IMR-90 (cell line): ENCODE measurements around the gene PLD3. TPM values are rescaled to one million over a fixed set of nuclear protein-coding genes. Genes with fewer than 3 reads are reported as not detected.

ENCODE experiments used
- ATAC-seq: fragments of 200-7000 bp; cut with Tn5 transposase; 2 replicates; pipeline ENCODE4 v1.9.1; 2020; ENCODE audit warnings: low read depth, mild to moderate bottlenecking, moderate library complexity
- BruUV-seq: library from RNA; stranded (reverse); fragments of 400-500 nt; replicated peaks from 2 replicates; lab custom pipeline; 2021; lab: Mats Ljungman, UMichigan
- CTCF ChIA-PET: fragments of 300-600 bp; formaldehyde crosslinking; extraction: SDS; loops from one replicate; lab custom pipeline; 2021; ENCODE audit warnings: antibody characterized with exemption; lab: Yijun Ruan, JAX
- POLR2A ChIA-PET: fragments of 300-600 bp; sonication (Branson Sonifier 250); formaldehyde crosslinking; loops from one replicate; lab custom pipeline; 2022; ENCODE audit warnings: antibody characterized with exemption; ENCODE audit not compliant: unreplicated experiment; lab: Charles Lee
- DNase-seq: peaks from one replicate; pipeline ENCODE4 v3.0.0; 2013
- H2AFZ ChIP-seq: replicated peaks from 2 replicates; pipeline ENCODE3; 2013; ENCODE audit warnings: low read length, mild to moderate bottlenecking; ENCODE audit not compliant: poor library complexity
- H2AK5ac ChIP-seq: 2 replicates; pipeline ENCODE4 v1.6.1; 2013; ENCODE audit warnings: low read depth, low read length, inconsistent platforms
- H2AK9ac ChIP-seq: replicated peaks from 2 replicates; pipeline ENCODE3; 2013; ENCODE audit warnings: mild to moderate bottlenecking, low read depth, low read length, moderate library complexity; ENCODE audit not compliant: poor library complexity
- H2BK120ac ChIP-seq: 2 replicates; pipeline ENCODE4 v1.6.1; 2013; ENCODE audit warnings: low read depth, low read length, inconsistent platforms
- H2BK15ac ChIP-seq: 3 replicates; pipeline ENCODE4 v1.6.1; 2013; ENCODE audit warnings: low read depth, low read length, inconsistent platforms
- H2BK20ac ChIP-seq: 2 replicates; pipeline ENCODE4 v1.6.1; 2013; ENCODE audit warnings: low read depth, mild to moderate bottlenecking, inconsistent platforms, low read length, moderate library complexity
- H2BK5ac ChIP-seq: 2 replicates; pipeline ENCODE4 v1.6.1; 2013; ENCODE audit warnings: mild to moderate bottlenecking, low read depth, low read length, inconsistent platforms; ENCODE audit not compliant: poor library complexity, severe bottlenecking
- H3K14ac ChIP-seq: replicated peaks from 2 replicates; pipeline ENCODE4 v1.6.1; 2013; ENCODE audit warnings: low read depth, low read length, inconsistent platforms
- H3K18ac ChIP-seq: 2 replicates; pipeline ENCODE4 v1.6.1; 2013; ENCODE audit warnings: low read depth, low read length, control low read depth
- H3K23ac ChIP-seq: 2 replicates; pipeline ENCODE4 v1.6.1; 2013; ENCODE audit warnings: low read depth, low read length, inconsistent platforms
- H3K27ac ChIP-seq: 2 replicates; pipeline ENCODE4 v1.5.1; 2013; ENCODE audit warnings: mild to moderate bottlenecking, control low read depth, low read length; ENCODE audit not compliant: insufficient read depth
- H3K27me3 ChIP-seq: 2 replicates; pipeline ENCODE4 v1.6.1; 2013; ENCODE audit warnings: low read length; ENCODE audit not compliant: control insufficient read depth, insufficient read depth
- H3K36me3 ChIP-seq: 2 replicates; pipeline ENCODE4 v1.6.1; 2013; ENCODE audit warnings: low read length, mixed read lengths; ENCODE audit not compliant: control insufficient read depth, insufficient read depth
- H3K4ac ChIP-seq: 2 replicates; pipeline ENCODE4 v1.6.1; 2013; ENCODE audit warnings: low read depth, low read length, inconsistent platforms
- H3K4me1 ChIP-seq: 2 replicates; pipeline ENCODE4 v1.6.1; 2013; ENCODE audit warnings: low read length, mixed read lengths; ENCODE audit not compliant: control insufficient read depth, insufficient read depth
- H3K4me2 ChIP-seq: 2 replicates; pipeline ENCODE4 v1.6.1; 2013; ENCODE audit warnings: low read depth, mild to moderate bottlenecking, control low read depth, low read length, moderate library complexity
- H3K4me3 ChIP-seq: 2 replicates; pipeline ENCODE4 v1.5.1; 2013; ENCODE audit warnings: low read depth, mild to moderate bottlenecking, control low read depth, low read length, moderate library complexity; ENCODE audit not compliant: insufficient read depth
- H3K56ac ChIP-seq: 2 replicates; pipeline ENCODE4 v1.6.1; 2013; ENCODE audit warnings: low read length, inconsistent platforms; ENCODE audit not compliant: insufficient read depth; ENCODE audit errors: extremely low read depth
- H3K79me1 ChIP-seq, 2 experiments: 2 replicates each; pipeline ENCODE4 v1.6.1; 2013; ENCODE audit warnings: low read length in 2 of 2, inconsistent platforms in 1 of 2, low read depth in 1 of 2
- H3K9ac ChIP-seq: 2 replicates; pipeline ENCODE4 v1.6.1; 2013; ENCODE audit warnings: low read depth, low read length, control low read depth
- H3K9me1 ChIP-seq: 2 replicates; pipeline ENCODE4 v1.6.1; 2013; ENCODE audit warnings: low read length, inconsistent platforms; ENCODE audit not compliant: insufficient read depth
- H3K9me3 ChIP-seq: 2 replicates; pipeline ENCODE4 v1.6.1; 2013; ENCODE audit warnings: low read length; ENCODE audit not compliant: control insufficient read depth, insufficient read depth
- H4K20me1 ChIP-seq: 2 replicates; pipeline ENCODE4 v1.6.1; 2013; ENCODE audit warnings: low read length, inconsistent platforms; ENCODE audit not compliant: insufficient read depth
- H4K5ac ChIP-seq: 2 replicates; pipeline ENCODE4 v1.6.1; 2013; ENCODE audit warnings: mild to moderate bottlenecking, low read depth, low read length, control low read depth
- H4K8ac ChIP-seq, 2 experiments: 2 replicates each; pipeline ENCODE4 v1.6.1; 2013; ENCODE audit warnings: low read depth in 2 of 2, low read length in 2 of 2, control low read depth in 1 of 2, inconsistent platforms in 1 of 2
- H4K91ac ChIP-seq: 2 replicates; pipeline ENCODE4 v1.6.1; 2013; ENCODE audit warnings: low read depth, low read length, inconsistent platforms; ENCODE audit not compliant: insufficient read depth
- BHLHE40 ChIP-seq: fragments of 150-350 bp; IDR thresholded peaks from 2 replicates; pipeline ENCODE4 v1.6.1; 2016; ENCODE audit warnings: mild to moderate bottlenecking, low read depth, low read length
- CEBPB ChIP-seq: IDR thresholded peaks from 2 replicates; pipeline ENCODE4 v1.6.1; 2012; ENCODE audit warnings: low read depth, low read length, improper control_type of control experiment
- CHD1 ChIP-seq: IDR thresholded peaks from 2 replicates; pipeline ENCODE4 v1.6.1; 2012; ENCODE audit warnings: low read depth, low read length, improper control_type of control experiment
- FOS ChIP-seq: fragments of 150-350 bp; IDR thresholded peaks from 2 replicates; pipeline ENCODE4 v1.6.1; 2016; ENCODE audit warnings: low read depth, low read length
- MAFK ChIP-seq: IDR thresholded peaks from 2 replicates; pipeline ENCODE4 v1.6.1; 2012; ENCODE audit warnings: low read depth, low read length, improper control_type of control experiment
- NFE2L2 ChIP-seq: fragments of 150-350 bp; IDR thresholded peaks from 2 replicates; pipeline ENCODE4 v1.6.1; 2016; ENCODE audit warnings: low read depth, mild to moderate bottlenecking, low read length
- POLR2A ChIP-seq: IDR thresholded peaks from 2 replicates; pipeline ENCODE4 v1.6.1; 2012; ENCODE audit warnings: mild to moderate bottlenecking, low read depth, low read length
- SMC3 ChIP-seq: fragments of 150-350 bp; IDR thresholded peaks from 2 replicates; pipeline ENCODE4 v1.6.1; 2016; ENCODE audit warnings: low read depth, mild to moderate bottlenecking, antibody characterized with exemption, low read length, moderate library complexity
- WGBS, 2 experiments: methylation state at CpG; one replicate each; pipeline versions ENCODE4 v1.1.5 to v1.1.7; 2013; ENCODE audit warnings: missing lambda C conversion rate in 2 of 2; ENCODE audit not compliant: insufficient read length in 1 of 2; ENCODE audit errors: extremely low coverage in 2 of 2; 5-methylcytosine and 5-hydroxymethylcytosine counted together
- dilution Hi-C: fragments of 300-500 bp; cut with HindIII; formaldehyde crosslinking; loops from one replicate; pipeline ENCODE4 v1.14.3; 2018; ENCODE audit warnings: low sequenced_read_pairs; ENCODE audit not compliant: unreplicated experiment
- in situ Hi-C: fragments of 300-500 bp; cut with MboI; formaldehyde crosslinking; loops from 3 replicates; pipeline ENCODE4 v1.14.3; 2019; ENCODE audit warnings: low sequenced_read_pairs, inconsistent platforms, mixed read lengths
- intact Hi-C: fragments of 100-400 bp; cut with micrococcal nuclease; formaldehyde crosslinking; loops from 2 replicates; pipeline ENCODE4 v1.10.0; 2022
- polyA plus RNA-seq, 3 experiments: library from polyadenylated mRNA; depleted of rRNA; stranded (reverse); fragments of >200 nt; gene quantifications; 2 replicates each; pipeline ENCODE4 v1.2.3, GENCODE V29; 2012; ENCODE audit warnings: low replicate concordance in 1 of 3
- total RNA-seq: library from RNA; depleted of rRNA; stranded (reverse); fragments of >200 nt; gene quantifications from 2 replicates; pipeline ENCODE4 v1.2.3, GENCODE V29; 2012

PLD3 gene
- total and polyA plus RNA-seq, 2 of the 4 experiments (the other 2 are of a cell fraction) = 117 to 665 TPM

GRCh38 chr19:40411958-40412499 is 63.5 kb downstream of the PLD3 start:
- no peak overlapping the region for H2BK5ac ChIP-seq
- H3K4me2 ChIP-seq = no peak overlapping the region
- no peaks in the 10 kb centered on the region for H3K79me1 ChIP-seq
- dilution Hi-C loops = no loop called here
- H4K5ac ChIP-seq = no peak overlapping the region
- no peak overlapping the region for H3K56ac ChIP-seq
- H3K36me3 ChIP-seq = no peaks in the 10 kb centered on the region
- H2BK15ac ChIP-seq = no peak overlapping the region
- WGBS, 2 experiments = no CpG with 5 or more reads among the region's 8 CpGs
- H4K20me1 ChIP-seq = no peaks in the 10 kb centered on the region
- in situ Hi-C loops = no loop called here
- H3K14ac ChIP-seq = no peak overlapping the region
- H3K4ac ChIP-seq = 0 out of 2 replicates have a peak overlapping the region, but pooled peaks have one; percentile 35
- H3K4me1 ChIP-seq = peaks cover 2% of the 10 kb centered on the region
- no peak overlapping the region for H3K18ac ChIP-seq
- no peak overlapping the region for H4K91ac ChIP-seq
- no peaks in the 10 kb centered on the region for H3K9me3 ChIP-seq
- peaks cover 9% of the 10 kb centered on the region for H3K9me1 ChIP-seq
- no peak for DNase-seq
- no peak overlapping the region for H4K8ac ChIP-seq
- ChIA-PET POLR2A (no interaction called here), CTCF (interaction anchor here (1.2 kb wide), 1 partner anchor 9 kb away, joined by 4 read pairs; no protein-coding TSS in a partner anchor)
- no peak for ATAC-seq
- H3K9ac ChIP-seq = no peak overlapping the region
- BruUV-seq = no TSS peak
- H2AK5ac ChIP-seq = no peak overlapping the region
- TF ChIP-seq POLR2A (no peak), BHLHE40 (no peak), CEBPB (no peak), CHD1 (no peak), FOS (no peak), NFE2L2 (no peak), MAFK (no peak), SMC3 (no peak)
- H3K23ac ChIP-seq = no peak overlapping the region
- intact Hi-C loops = no loop called here
- H2BK120ac ChIP-seq = no peak overlapping the region
- H2AK9ac ChIP-seq = peak overlapping the region; percentile 55
- H2AFZ ChIP-seq = no peak overlapping the region
- H3K27ac ChIP-seq = no peak overlapping the region
- H3K27me3 ChIP-seq = no peaks in the 10 kb centered on the region
- no peak overlapping the region for H3K4me3 ChIP-seq
- no peak overlapping the region for H2BK20ac ChIP-seq
